ENCODE measurements around the gene AFDN. TPM values are rescaled to one million over a fixed set of nuclear protein-coding genes. Genes with fewer than 3 reads are reported as not detected.
A peak's percentile ranks its signal among the peaks of the same experiment; 100 is the strongest.

The AFDN gene
- total RNA-seq, 1 experiment from 2014 or later: 182 TPM

DNA sequence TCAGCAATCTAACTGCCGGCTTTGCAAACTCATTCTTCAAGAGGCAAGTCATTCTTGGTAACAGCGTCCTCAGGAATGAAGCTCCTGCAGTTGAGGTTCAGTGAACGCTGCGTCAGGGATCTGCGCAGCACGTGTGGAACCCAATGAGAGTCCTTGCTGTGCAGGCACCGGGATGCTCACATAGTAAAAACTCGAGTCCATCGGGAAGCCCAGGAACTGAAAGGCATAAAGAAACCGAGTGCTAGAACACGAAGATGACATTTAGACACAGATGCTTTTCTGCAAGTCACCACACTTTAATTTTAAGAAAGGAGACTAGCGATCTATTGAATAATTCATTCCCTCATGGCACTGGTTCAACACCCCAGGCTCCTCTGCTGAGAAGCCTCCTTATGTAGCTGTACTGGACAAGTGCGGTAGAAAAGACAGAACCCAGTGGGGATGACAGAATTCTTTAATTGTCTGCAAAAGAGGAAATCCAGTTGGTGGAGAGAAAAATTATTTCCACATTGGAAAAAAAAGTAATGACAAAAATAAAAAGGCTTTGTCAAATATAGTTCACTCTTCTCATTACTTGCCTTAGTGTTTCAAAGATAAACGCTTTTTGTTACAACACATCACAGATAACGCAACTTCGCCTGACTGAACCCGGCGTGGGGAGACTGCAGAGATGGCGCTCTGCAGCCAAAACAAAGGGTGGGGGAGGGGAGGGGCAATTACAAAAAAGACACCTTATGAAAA lies 1.9 kb upstream of the AFDN start:
- TF ChIP-seq MXD4 (CRISPR knock-in tag; IDR thresholded peaks at IDR 0.05; ENCODE audit: borderline replicate concordance) (no peak), FOXK1 (CRISPR knock-in tag; IDR thresholded peaks at IDR 0.05) (no peak), FOXP1 (CRISPR knock-in tag; IDR thresholded peaks at IDR 0.05; ENCODE audit: borderline replicate concordance) (no peak), OVOL2 (CRISPR knock-in tag; IDR thresholded peaks at IDR 0.05; ENCODE audit: borderline replicate concordance) (no peak), RELA (CRISPR knock-in tag; IDR thresholded peaks at IDR 0.05; ENCODE audit: borderline replicate concordance) (no peak), SMAD4 (CRISPR knock-in tag; IDR thresholded peaks at IDR 0.05) (no peak)
- TF ChIP-seq, protein P1, sequence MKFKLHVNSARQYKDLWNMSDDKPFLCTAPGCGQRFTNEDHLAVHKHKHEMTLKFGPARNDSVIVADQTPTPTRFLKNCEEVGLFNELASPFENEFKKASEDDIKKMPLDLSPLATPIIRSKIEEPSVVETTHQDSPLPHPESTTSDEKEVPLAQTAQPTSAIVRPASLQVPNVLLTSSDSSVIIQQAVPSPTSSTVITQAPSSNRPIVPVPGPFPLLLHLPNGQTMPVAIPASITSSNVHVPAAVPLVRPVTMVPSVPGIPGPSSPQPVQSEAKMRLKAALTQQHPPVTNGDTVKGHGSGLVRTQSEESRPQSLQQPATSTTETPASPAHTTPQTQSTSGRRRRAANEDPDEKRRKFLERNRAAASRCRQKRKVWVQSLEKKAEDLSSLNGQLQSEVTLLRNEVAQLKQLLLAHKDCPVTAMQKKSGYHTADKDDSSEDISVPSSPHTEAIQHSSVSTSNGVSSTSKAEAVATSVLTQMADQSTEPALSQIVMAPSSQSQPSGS (CRISPR knock-in tag; IDR thresholded peaks at IDR 0.05; ENCODE audit: borderline replicate concordance, low read depth): no peak
- TF ChIP-seq, protein P2, sequence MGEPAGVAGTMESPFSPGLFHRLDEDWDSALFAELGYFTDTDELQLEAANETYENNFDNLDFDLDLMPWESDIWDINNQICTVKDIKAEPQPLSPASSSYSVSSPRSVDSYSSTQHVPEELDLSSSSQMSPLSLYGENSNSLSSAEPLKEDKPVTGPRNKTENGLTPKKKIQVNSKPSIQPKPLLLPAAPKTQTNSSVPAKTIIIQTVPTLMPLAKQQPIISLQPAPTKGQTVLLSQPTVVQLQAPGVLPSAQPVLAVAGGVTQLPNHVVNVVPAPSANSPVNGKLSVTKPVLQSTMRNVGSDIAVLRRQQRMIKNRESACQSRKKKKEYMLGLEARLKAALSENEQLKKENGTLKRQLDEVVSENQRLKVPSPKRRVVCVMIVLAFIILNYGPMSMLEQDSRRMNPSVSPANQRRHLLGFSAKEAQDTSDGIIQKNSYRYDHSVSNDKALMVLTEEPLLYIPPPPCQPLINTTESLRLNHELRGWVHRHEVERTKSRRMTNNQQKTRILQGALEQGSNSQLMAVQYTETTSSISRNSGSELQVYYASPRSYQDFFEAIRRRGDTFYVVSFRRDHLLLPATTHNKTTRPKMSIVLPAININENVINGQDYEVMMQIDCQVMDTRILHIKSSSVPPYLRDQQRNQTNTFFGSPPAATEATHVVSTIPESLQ (CRISPR knock-in tag; IDR thresholded peaks at IDR 0.05): no peak
- TF ChIP-seq, protein P3, sequence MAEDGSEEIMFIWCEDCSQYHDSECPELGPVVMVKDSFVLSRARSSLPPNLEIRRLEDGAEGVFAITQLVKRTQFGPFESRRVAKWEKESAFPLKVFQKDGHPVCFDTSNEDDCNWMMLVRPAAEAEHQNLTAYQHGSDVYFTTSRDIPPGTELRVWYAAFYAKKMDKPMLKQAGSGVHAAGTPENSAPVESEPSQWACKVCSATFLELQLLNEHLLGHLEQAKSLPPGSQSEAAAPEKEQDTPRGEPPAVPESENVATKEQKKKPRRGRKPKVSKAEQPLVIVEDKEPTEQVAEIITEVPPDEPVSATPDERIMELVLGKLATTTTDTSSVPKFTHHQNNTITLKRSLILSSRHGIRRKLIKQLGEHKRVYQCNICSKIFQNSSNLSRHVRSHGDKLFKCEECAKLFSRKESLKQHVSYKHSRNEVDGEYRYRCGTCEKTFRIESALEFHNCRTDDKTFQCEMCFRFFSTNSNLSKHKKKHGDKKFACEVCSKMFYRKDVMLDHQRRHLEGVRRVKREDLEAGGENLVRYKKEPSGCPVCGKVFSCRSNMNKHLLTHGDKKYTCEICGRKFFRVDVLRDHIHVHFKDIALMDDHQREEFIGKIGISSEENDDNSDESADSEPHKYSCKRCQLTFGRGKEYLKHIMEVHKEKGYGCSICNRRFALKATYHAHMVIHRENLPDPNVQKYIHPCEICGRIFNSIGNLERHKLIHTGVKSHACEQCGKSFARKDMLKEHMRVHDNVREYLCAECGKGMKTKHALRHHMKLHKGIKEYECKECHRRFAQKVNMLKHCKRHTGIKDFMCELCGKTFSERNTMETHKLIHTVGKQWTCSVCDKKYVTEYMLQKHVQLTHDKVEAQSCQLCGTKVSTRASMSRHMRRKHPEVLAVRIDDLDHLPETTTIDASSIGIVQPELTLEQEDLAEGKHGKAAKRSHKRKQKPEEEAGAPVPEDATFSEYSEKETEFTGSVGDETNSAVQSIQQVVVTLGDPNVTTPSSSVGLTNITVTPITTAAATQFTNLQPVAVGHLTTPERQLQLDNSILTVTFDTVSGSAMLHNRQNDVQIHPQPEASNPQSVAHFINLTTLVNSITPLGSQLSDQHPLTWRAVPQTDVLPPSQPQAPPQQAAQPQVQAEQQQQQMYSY (CRISPR knock-in tag; IDR thresholded peaks at IDR 0.05): no peak
- TF ChIP-seq, protein P4, sequence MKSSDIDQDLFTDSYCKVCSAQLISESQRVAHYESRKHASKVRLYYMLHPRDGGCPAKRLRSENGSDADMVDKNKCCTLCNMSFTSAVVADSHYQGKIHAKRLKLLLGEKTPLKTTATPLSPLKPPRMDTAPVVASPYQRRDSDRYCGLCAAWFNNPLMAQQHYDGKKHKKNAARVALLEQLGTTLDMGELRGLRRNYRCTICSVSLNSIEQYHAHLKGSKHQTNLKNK (CRISPR knock-in tag; IDR thresholded peaks at IDR 0.05): no peak
- TF ChIP-seq, protein P5, sequence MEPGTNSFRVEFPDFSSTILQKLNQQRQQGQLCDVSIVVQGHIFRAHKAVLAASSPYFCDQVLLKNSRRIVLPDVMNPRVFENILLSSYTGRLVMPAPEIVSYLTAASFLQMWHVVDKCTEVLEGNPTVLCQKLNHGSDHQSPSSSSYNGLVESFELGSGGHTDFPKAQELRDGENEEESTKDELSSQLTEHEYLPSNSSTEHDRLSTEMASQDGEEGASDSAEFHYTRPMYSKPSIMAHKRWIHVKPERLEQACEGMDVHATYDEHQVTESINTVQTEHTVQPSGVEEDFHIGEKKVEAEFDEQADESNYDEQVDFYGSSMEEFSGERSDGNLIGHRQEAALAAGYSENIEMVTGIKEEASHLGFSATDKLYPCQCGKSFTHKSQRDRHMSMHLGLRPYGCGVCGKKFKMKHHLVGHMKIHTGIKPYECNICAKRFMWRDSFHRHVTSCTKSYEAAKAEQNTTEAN (CRISPR knock-in tag; IDR thresholded peaks at IDR 0.05): no peak
- TF ChIP-seq, protein P6, sequence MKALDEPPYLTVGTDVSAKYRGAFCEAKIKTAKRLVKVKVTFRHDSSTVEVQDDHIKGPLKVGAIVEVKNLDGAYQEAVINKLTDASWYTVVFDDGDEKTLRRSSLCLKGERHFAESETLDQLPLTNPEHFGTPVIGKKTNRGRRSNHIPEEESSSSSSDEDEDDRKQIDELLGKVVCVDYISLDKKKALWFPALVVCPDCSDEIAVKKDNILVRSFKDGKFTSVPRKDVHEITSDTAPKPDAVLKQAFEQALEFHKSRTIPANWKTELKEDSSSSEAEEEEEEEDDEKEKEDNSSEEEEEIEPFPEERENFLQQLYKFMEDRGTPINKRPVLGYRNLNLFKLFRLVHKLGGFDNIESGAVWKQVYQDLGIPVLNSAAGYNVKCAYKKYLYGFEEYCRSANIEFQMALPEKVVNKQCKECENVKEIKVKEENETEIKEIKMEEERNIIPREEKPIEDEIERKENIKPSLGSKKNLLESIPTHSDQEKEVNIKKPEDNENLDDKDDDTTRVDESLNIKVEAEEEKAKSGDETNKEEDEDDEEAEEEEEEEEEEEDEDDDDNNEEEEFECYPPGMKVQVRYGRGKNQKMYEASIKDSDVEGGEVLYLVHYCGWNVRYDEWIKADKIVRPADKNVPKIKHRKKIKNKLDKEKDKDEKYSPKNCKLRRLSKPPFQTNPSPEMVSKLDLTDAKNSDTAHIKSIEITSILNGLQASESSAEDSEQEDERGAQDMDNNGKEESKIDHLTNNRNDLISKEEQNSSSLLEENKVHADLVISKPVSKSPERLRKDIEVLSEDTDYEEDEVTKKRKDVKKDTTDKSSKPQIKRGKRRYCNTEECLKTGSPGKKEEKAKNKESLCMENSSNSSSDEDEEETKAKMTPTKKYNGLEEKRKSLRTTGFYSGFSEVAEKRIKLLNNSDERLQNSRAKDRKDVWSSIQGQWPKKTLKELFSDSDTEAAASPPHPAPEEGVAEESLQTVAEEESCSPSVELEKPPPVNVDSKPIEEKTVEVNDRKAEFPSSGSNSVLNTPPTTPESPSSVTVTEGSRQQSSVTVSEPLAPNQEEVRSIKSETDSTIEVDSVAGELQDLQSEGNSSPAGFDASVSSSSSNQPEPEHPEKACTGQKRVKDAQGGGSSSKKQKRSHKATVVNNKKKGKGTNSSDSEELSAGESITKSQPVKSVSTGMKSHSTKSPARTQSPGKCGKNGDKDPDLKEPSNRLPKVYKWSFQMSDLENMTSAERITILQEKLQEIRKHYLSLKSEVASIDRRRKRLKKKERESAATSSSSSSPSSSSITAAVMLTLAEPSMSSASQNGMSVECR (CRISPR knock-in tag; IDR thresholded peaks at IDR 0.05; ENCODE audit: borderline replicate concordance): no peak
- Mint-ChIP-seq H3K9me3 (no peaks in the 10 kb centered on the region), H3K36me3 (peaks cover 11% of the 10 kb centered on the region), H3K4me1 (peaks cover 29% of the 10 kb centered on the region), H3K4me3 (peak overlapping the region; percentile 90), H3K27me3 (ENCODE audit: low read depth) (peaks cover 5% of the 10 kb centered on the region; the same call in 1 of the 2 replicates), H3K27ac (no peak overlapping the region; the same call in 1 of the 2 replicates)
- ChIA-PET POLR2A (no interaction called here), CTCF (no interaction called here)
- DNase-seq (ENCODE audit: low spot score): no peak
- no peak for ATAC-seq
